ENCODE data around the gene TGFBR3. TPM values are rescaled to one million over a fixed set of nuclear protein-coding genes. Genes with fewer than 3 reads are reported as not detected.

The TGFBR3 gene
- total and polyA plus RNA-seq, 7 donors = 1.2 to 170 (median 92.2) TPM

DNA sequence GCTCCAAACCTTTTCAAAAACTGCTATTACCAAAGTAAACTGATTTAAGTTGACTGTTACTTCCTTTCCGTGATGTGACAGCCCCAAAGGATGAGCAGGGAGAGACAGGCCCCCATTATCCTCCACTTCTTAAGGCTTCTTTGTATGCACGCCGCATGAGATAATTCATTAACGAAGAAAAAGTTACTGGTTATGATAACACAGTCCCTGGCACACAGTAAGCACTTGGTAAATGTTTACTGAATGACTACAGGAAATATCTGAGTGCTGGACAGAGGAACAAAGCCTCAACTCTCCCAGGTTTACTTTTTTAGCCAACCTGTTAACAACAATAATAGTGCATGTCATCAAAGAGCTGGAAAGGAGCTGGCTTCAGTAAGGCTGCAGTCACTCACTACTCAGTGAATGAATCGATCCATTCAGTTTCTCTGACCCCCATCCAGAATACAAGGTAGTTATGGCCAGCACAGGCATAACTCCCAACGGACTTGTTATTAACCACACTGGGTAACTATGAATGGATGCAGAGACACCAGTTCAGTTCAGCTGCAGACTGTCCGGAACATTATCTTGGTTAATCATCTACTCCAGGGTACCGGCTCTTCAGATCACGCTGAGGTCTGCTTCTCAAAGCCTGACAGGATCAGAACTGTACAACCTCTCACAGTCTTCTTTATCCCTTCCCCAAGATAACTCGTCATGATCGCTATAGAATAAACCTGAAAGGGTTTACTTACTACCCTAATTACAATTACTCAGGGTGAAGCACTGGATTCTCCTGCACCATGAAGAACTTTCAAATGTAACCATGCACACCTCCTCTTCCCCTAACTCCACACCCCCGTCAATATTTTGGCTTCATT lies 58.3 kb downstream of the TGFBR3 start:
- no peak for TF ChIP-seq POLR2A (IDR thresholded peaks at IDR 0.05)
- no peak for TF ChIP-seq EP300 (IDR thresholded peaks at IDR 0.05)
- TF ChIP-seq, protein P1, sequence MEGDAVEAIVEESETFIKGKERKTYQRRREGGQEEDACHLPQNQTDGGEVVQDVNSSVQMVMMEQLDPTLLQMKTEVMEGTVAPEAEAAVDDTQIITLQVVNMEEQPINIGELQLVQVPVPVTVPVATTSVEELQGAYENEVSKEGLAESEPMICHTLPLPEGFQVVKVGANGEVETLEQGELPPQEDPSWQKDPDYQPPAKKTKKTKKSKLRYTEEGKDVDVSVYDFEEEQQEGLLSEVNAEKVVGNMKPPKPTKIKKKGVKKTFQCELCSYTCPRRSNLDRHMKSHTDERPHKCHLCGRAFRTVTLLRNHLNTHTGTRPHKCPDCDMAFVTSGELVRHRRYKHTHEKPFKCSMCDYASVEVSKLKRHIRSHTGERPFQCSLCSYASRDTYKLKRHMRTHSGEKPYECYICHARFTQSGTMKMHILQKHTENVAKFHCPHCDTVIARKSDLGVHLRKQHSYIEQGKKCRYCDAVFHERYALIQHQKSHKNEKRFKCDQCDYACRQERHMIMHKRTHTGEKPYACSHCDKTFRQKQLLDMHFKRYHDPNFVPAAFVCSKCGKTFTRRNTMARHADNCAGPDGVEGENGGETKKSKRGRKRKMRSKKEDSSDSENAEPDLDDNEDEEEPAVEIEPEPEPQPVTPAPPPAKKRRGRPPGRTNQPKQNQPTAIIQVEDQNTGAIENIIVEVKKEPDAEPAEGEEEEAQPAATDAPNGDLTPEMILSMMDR (IDR thresholded peaks at IDR 0.05) = no peak
- no peak for TF ChIP-seq POLR2AphosphoS5 (IDR thresholded peaks at IDR 0.05)
- H3K4me1 ChIP-seq = peaks cover 0 to 70% (median 57%) of the 10 kb centered on the region in 4 donors
- intact Hi-C loops (cut with DNase I) = loop anchor here (5.0 kb wide), 1 partner anchor 35 kb away; no protein-coding TSS in a partner anchor

DNA sequence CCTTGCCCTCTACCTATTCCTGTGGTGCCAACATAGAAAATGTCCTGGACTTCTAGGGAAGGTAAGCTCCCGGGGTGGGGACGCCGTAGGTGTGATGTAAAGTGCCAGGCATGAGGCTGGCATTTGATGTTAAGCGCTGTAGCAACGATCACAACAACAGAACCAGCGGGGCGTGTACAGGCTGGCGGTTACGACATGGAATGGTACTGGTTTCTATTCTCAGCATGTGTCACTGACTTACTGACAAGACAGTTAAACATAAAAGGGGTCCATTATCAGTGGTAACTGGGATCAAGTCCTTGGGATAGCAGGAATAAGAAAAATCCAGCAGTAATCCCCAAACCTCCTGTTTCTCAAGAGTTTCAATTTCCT lies 58.9 kb downstream of the TGFBR3 start:
- Histone ChIP-seq H3K4me3 (no peak overlapping the region), H3K9me3 (no peaks in the 10 kb centered on the region), H3K27ac (peak overlapping the region; percentile 43 to 81 (median 79)), H3K27me3 (no peaks in the 10 kb centered on the region), H3K4me1 (peaks cover 0 to 64% (median 54%) of the 10 kb centered on the region in 4 donors), H3K36me3 (no peaks in the 10 kb centered on the region)
- intact Hi-C loops (cut with DNase I) = loop anchor here (5.0 kb wide), 1 partner anchor 35 kb away; no protein-coding TSS in a partner anchor
- peak in 2 of 4 donors; percentile 42 to 54 for TF ChIP-seq EP300 (IDR thresholded peaks at IDR 0.05)
- TF ChIP-seq POLR2AphosphoS5 (IDR thresholded peaks at IDR 0.05) = peak; percentile 22 to 74 (median 34)
- no peak for TF ChIP-seq POLR2A (IDR thresholded peaks at IDR 0.05)
- WGBS, 2 donors = 19 to 68% methylated on average over 9 of the region's 9 CpGs
- DNase-seq = peak; percentile 89

More for the DNA sequence above, 58.3 kb downstream of the TGFBR3 start:
- no peaks in the 10 kb centered on the region for H3K9me3 ChIP-seq
- H3K4me3 ChIP-seq = no peak overlapping the region
- peak overlapping the region; percentile 43 to 81 (median 79) for H3K27ac ChIP-seq
- H3K36me3 ChIP-seq = no peaks in the 10 kb centered on the region
- H3K27me3 ChIP-seq = no peaks in the 10 kb centered on the region
- DNase-seq = no peak
- 16 to 62% methylated on average over 12 of the region's 12 CpGs for WGBS, 2 donors

DNA sequence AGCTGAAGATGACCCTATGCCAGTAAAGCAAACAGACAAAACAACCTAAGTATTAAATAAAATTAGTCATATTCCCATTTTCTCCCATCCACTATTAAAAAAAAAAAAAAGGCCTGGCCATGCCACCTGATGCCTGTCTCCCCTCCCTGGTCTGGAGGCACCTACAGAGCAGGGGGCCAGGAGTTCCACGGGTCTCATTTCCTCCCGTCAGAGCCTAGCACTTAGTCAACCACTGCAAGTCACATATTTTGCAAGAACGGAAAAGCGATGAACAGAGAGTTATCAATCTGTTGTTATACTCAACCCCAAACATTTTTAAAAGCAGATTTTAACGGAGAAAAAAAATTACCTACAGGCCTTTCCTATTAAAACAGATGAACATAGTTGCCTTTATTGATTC lies 59.3 kb downstream of the TGFBR3 start:
- WGBS, 2 donors = 49 to 88% methylated on average over 5 of the region's 5 CpGs
- Histone ChIP-seq H3K36me3 (no peaks in the 10 kb centered on the region), H3K9me3 (no peaks in the 10 kb centered on the region), H3K4me1 (peaks cover 0 to 60% (median 49%) of the 10 kb centered on the region in 4 donors), H3K27ac (peak overlapping the region; percentile 43 to 81 (median 79)), H3K27me3 (no peaks in the 10 kb centered on the region), H3K4me3 (no peak overlapping the region)
- TF ChIP-seq, protein P1 (IDR thresholded peaks at IDR 0.05) = no peak
- TF ChIP-seq EP300 (IDR thresholded peaks at IDR 0.05) = no peak
- no peak for TF ChIP-seq POLR2AphosphoS5 (IDR thresholded peaks at IDR 0.05)
- TF ChIP-seq POLR2A (IDR thresholded peaks at IDR 0.05) = no peak
- DNase-seq = no peak
- intact Hi-C loops (cut with DNase I) = loop anchor here (5.0 kb wide), 1 partner anchor 34 kb away; no protein-coding TSS in a partner anchor

DNA sequence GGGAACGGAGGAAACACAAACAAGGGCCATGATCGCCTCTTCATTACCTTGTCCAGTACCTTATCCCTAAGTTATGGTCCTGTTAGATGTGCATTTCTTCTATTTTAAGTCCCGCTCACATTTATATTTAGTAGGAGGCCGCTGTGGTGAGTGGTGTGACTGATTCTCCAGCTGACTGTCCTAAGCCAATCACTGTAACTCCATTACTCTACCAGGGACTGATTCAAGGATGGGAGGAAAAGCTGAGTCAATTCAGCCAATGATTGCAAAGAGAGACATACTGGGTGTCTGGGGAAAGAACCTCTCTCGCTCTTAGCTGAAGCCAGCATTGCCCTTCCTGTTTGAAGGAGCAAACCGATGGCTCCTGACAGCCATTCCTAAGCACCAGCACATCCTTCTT lies 59.7 kb downstream of the TGFBR3 start:
- Histone ChIP-seq H3K4me1 (peaks cover 0 to 56% (median 46%) of the 10 kb centered on the region in 4 donors), H3K27me3 (no peaks in the 10 kb centered on the region), H3K4me3 (no peak overlapping the region), H3K9me3 (no peaks in the 10 kb centered on the region), H3K27ac (peak overlapping the region in 3 of 4 donors; percentile 77 to 81 (median 81)), H3K36me3 (no peaks in the 10 kb centered on the region)
- DNase-seq = no peak
- intact Hi-C loops (cut with DNase I) = loop anchor here (5.0 kb wide), 1 partner anchor 34 kb away; no protein-coding TSS in a partner anchor
- WGBS, 2 donors = 93 to 95% methylated on average over 6 of the region's 6 CpGs
- TF ChIP-seq EP300 (IDR thresholded peaks at IDR 0.05) (no peak), POLR2AphosphoS5 (IDR thresholded peaks at IDR 0.05) (no peak), POLR2A (IDR thresholded peaks at IDR 0.05) (no peak)
- TF ChIP-seq, protein P1 (IDR thresholded peaks at IDR 0.05) = no peak
